ENCODE measurements around the gene KANSL2.

DNA sequence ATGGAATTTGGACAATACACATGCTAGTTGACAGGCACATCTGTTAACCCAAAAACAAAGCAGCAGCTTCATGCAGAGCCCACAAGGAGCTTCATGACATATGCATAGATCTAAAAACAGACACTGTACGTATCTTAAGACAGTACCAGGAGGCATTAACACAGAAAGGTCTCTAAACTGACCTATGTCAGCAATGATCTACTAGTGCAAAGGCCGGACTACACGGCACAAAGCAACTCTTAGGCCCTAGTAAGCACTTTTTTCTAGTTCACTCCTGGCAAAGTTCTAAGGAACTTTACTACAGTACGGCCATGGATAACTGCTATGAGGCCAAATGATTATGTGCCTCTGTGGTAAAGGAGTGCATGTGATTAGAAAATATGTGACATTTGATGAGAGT is 8.4 kb upstream of the KANSL2 start:
- TF ChIP-seq CTCF (IDR thresholded peaks at IDR 0.05 in 4 of 5, conservative IDR thresholded peaks at IDR 0.05 in 1 of 5) (no peak), POLR2A (IDR thresholded peaks at IDR 0.05) (no peak)
